Measurements from ENCODE around the gene RNF128. TPM values are rescaled to one million over a fixed set of nuclear protein-coding genes. Genes with fewer than 3 reads are reported as not detected.

Gene RNF128
- total and polyA plus RNA-seq, 2 of the 13 experiments (the other 11 are each of a cell fraction or from before 2014, with no cell fraction given) = 18.5 to 43.5 TPM

- TF ChIP-seq PRDM15 (CRISPR knock-in tag; IDR thresholded peaks at IDR 0.05) (0 out of 2 replicates have a peak, but pooled peaks have one; percentile 54), ZNF572 (CRISPR knock-in tag; IDR thresholded peaks at IDR 0.05) (no peak), ARID2 (CRISPR knock-in tag; IDR thresholded peaks at IDR 0.05; ENCODE audit: borderline replicate concordance) (no peak), ZNF263 (CRISPR knock-in tag; IDR thresholded peaks at IDR 0.05) (no peak), ZNF550 (CRISPR knock-in tag; IDR thresholded peaks at IDR 0.05; ENCODE audit: borderline replicate concordance) (no peak), UBTF (CRISPR knock-in tag; IDR thresholded peaks at IDR 0.05) (no peak), ZNF850 (CRISPR knock-in tag; conservative IDR thresholded peaks at IDR 0.05) (no peak), MLX (CRISPR knock-in tag; IDR thresholded peaks at IDR 0.05) (no peak), CEBPB (IDR thresholded peaks at IDR 0.05; ENCODE audit: borderline replicate concordance, low read depth, low read length) (peak; percentile 42; the same call in 1 of the 2 replicates), SOX6 (IDR thresholded peaks at IDR 0.05) (no peak), SOX6 (CRISPR knock-in tag; IDR thresholded peaks at IDR 0.05) (peak; percentile 54), HDAC6 (IDR thresholded peaks at IDR 0.05; ENCODE audit: low read depth, low read length) (no peak), TRIM24 (CRISPR knock-in tag; IDR thresholded peaks at IDR 0.05) (no peak), HCFC1 (IDR thresholded peaks at IDR 0.05; ENCODE audit: low read depth, low read length) (no peak), BCL6 (CRISPR knock-in tag; IDR thresholded peaks at IDR 0.05) (no peak)
- TF ChIP-seq, protein P1, sequence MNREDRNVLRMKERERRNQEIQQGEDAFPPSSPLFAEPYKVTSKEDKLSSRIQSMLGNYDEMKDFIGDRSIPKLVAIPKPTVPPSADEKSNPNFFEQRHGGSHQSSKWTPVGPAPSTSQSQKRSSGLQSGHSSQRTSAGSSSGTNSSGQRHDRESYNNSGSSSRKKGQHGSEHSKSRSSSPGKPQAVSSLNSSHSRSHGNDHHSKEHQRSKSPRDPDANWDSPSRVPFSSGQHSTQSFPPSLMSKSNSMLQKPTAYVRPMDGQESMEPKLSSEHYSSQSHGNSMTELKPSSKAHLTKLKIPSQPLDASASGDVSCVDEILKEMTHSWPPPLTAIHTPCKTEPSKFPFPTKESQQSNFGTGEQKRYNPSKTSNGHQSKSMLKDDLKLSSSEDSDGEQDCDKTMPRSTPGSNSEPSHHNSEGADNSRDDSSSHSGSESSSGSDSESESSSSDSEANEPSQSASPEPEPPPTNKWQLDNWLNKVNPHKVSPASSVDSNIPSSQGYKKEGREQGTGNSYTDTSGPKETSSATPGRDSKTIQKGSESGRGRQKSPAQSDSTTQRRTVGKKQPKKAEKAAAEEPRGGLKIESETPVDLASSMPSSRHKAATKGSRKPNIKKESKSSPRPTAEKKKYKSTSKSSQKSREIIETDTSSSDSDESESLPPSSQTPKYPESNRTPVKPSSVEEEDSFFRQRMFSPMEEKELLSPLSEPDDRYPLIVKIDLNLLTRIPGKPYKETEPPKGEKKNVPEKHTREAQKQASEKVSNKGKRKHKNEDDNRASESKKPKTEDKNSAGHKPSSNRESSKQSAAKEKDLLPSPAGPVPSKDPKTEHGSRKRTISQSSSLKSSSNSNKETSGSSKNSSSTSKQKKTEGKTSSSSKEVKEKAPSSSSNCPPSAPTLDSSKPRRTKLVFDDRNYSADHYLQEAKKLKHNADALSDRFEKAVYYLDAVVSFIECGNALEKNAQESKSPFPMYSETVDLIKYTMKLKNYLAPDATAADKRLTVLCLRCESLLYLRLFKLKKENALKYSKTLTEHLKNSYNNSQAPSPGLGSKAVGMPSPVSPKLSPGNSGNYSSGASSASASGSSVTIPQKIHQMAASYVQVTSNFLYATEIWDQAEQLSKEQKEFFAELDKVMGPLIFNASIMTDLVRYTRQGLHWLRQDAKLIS (CRISPR knock-in tag; IDR thresholded peaks at IDR 0.05) = no peak
- TF ChIP-seq, protein P2, sequence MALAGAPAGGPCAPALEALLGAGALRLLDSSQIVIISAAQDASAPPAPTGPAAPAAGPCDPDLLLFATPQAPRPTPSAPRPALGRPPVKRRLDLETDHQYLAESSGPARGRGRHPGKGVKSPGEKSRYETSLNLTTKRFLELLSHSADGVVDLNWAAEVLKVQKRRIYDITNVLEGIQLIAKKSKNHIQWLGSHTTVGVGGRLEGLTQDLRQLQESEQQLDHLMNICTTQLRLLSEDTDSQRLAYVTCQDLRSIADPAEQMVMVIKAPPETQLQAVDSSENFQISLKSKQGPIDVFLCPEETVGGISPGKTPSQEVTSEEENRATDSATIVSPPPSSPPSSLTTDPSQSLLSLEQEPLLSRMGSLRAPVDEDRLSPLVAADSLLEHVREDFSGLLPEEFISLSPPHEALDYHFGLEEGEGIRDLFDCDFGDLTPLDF (CRISPR knock-in tag; IDR thresholded peaks at IDR 0.05) = no peak
Observed at GRCh38 chrX:106734827-106735226, 8.3 kb downstream of the RNF128 start (continued).

Measured in HepG2 (cell line).